ENCODE results near the gene ULBP1. TPM values are rescaled to one million over a fixed set of nuclear protein-coding genes. Genes with fewer than 3 reads are reported as not detected.
"Not testable (repeated sequence)": the region's sequence is repeated elsewhere in the genome, so short reads cannot be mapped to it uniquely, and the experiment has no call there.

The ULBP1 gene
- under 1 TPM in 1 of 4 donors, not detected in 3; 0.55 TPM for total RNA-seq
- under 1 TPM in 1 of 3 donors, not detected in 2; 0.09 TPM for polyA plus RNA-seq

- Histone ChIP-seq H3K27me3 (peaks cover 22 to 97% (median 70%) of the 10 kb centered on the region in 3 donors), H3K4me3 (peak within 1 kb of the TSS; percentile 15 to 50 (median 38)), H3K27ac (no peak within 1 kb of the TSS), H3K36me3 (no peaks in the 10 kb centered on the region), H3K9me3 (no peaks in the 10 kb centered on the region), H3K4me1 (peaks cover 0 to 28% (median 26%) of the 10 kb centered on the region in 4 donors)
- 1 to 2% methylated on average over 69 of the region's 69 CpGs for WGBS, 2 donors
- TF ChIP-seq POLR2A (IDR thresholded peaks at IDR 0.05) (no peak), CTCF (IDR thresholded peaks at IDR 0.05) (no peak), POLR2AphosphoS5 (IDR thresholded peaks at IDR 0.05) (peak in 3 of 4 donors; percentile 23 to 86 (median 27)), EP300 (IDR thresholded peaks at IDR 0.05) (no peak)
- DNase-seq, result peak; percentile 91
- intact Hi-C loops (cut with DNase I), result no loop called here
These were observed at the start of gene ULBP1 for GRCh38 chr6:149963462-149964307. TSS of gene ULBP1 (plus strand) at chr6:149963943. CDS start at chr6:149964050, 107 bp downstream.

- no peak overlapping the region for H3K27ac ChIP-seq
- intact Hi-C loops (cut with DNase I), result no loop called here
- H3K4me1 ChIP-seq, result no peaks in the 10 kb centered on the region
- no peaks in the 10 kb centered on the region for H3K9me3 ChIP-seq
- no peak for TF ChIP-seq EP300 (IDR thresholded peaks at IDR 0.05)
- TF ChIP-seq POLR2A (IDR thresholded peaks at IDR 0.05), result no peak
- TF ChIP-seq POLR2AphosphoS5 (IDR thresholded peaks at IDR 0.05), result no peak
- TF ChIP-seq CTCF (IDR thresholded peaks at IDR 0.05), result no peak
- H3K4me3 ChIP-seq, result no peak overlapping the region
- no peak for DNase-seq
- WGBS, 2 donors, result 91% methylated on average over 10 of the region's 10 CpGs
- H3K27me3 ChIP-seq, result no peaks in the 10 kb centered on the region
- no peaks in the 10 kb centered on the region for H3K36me3 ChIP-seq
These were observed 47.5 kb upstream of the ULBP1 start for GRCh38 chr6:149915970-149916865.

GRCh38 chr6:149917679-149918078, 46.1 kb upstream of the ULBP1 start:
- TF ChIP-seq POLR2A (IDR thresholded peaks at IDR 0.05) (no peak), POLR2AphosphoS5 (IDR thresholded peaks at IDR 0.05) (no peak), CTCF (IDR thresholded peaks at IDR 0.05) (no peak), EP300 (IDR thresholded peaks at IDR 0.05) (no peak)

GRCh38 chr6:149918151-149918905, 45.4 kb upstream of the ULBP1 start:
- TF ChIP-seq POLR2AphosphoS5 (IDR thresholded peaks at IDR 0.05) (no peak), EP300 (IDR thresholded peaks at IDR 0.05) (no peak), CTCF (IDR thresholded peaks at IDR 0.05) (no peak), POLR2A (IDR thresholded peaks at IDR 0.05) (no peak)
- Histone ChIP-seq H3K4me1 (peaks cover 0 to 11% (median 10%) of the 10 kb centered on the region in 4 donors), H3K27ac (no peak overlapping the region), H3K4me3 (no peak overlapping the region), H3K27me3 (peaks cover 0 to under 1% (median 0%) of the 10 kb centered on the region in 3 donors), H3K9me3 (no peaks in the 10 kb centered on the region), H3K36me3 (no peaks in the 10 kb centered on the region)
- intact Hi-C loops (cut with DNase I), result no loop called here
- 91% methylated on average over 6 of the region's 6 CpGs for WGBS, 2 donors
- DNase-seq, result no peak

More at GRCh38 chr6:149917679-149918078, 46.1 kb upstream of the ULBP1 start:
- Histone ChIP-seq H3K9me3 (no peaks in the 10 kb centered on the region), H3K4me3 (no peak overlapping the region), H3K4me1 (peaks cover 0 to 5% (median 5%) of the 10 kb centered on the region in 4 donors), H3K27ac (no peak overlapping the region), H3K27me3 (no peaks in the 10 kb centered on the region), H3K36me3 (no peaks in the 10 kb centered on the region)
- WGBS, 2 donors, result 91 to 96% methylated on average over 2 of the region's 2 CpGs
- DNase-seq, result no peak
- intact Hi-C loops (cut with DNase I), result no loop called here

GRCh38 chr6:149919126-149919833, 44.5 kb upstream of the ULBP1 start:
- H3K27me3 ChIP-seq; H3K9me3 ChIP-seq; intact Hi-C loops (cut with DNase I); DNase-seq; H3K36me3 ChIP-seq; H3K27ac ChIP-seq; H3K4me3 ChIP-seq: not testable (repeated sequence)
- WGBS, 2 donors, result 83 to 91% methylated on average over 11 of the region's 11 CpGs
- peaks cover 0 to 17% (median 15%) of the 10 kb centered on the region in 4 donors for H3K4me1 ChIP-seq
